LHCN-M2 (cell line): ENCODE results near the gene MKRN2. TPM values are rescaled to one million over a fixed set of nuclear protein-coding genes. Genes with fewer than 3 reads are reported as not detected.
"Not testable (repeated sequence)": the region's sequence is repeated elsewhere in the genome, so short reads cannot be mapped to it uniquely, and the experiment has no call there.

Experiments
- DNase-seq: peaks from one replicate; pipeline ENCODE4 v3.0.0-alpha.2; 2012; ENCODE audit warnings: low read depth
- total RNA-seq: library from RNA; depleted of rRNA; stranded (reverse); fragments of >200 nt; gene quantifications from 2 replicates; pipeline ENCODE4 v1.2.3, GENCODE V29; 2014

MKRN2 gene
- total RNA-seq, 1 experiment from 2014 or later, result 49.9 TPM

DNA sequence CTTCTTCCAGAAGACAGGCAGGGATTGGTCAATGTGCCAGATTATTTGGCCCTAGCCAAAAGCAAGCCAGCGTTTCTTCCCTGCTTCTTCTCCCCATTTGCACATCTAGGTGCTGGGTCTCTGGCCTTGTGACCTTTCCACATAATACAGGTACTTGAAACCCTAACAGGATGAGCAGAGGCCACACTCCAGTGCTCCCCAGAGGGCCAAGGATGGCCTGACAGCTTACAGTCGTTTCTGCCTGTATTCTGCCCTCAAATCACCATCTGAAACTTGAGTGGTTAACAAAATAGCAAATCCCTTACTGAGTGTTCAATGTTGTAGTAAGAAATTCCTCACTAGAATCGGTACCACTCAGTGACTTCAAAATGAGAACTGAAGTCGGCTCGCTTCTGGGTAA is 29.1 kb downstream of the MKRN2 start:
- DNase-seq, result no peak

DNA sequence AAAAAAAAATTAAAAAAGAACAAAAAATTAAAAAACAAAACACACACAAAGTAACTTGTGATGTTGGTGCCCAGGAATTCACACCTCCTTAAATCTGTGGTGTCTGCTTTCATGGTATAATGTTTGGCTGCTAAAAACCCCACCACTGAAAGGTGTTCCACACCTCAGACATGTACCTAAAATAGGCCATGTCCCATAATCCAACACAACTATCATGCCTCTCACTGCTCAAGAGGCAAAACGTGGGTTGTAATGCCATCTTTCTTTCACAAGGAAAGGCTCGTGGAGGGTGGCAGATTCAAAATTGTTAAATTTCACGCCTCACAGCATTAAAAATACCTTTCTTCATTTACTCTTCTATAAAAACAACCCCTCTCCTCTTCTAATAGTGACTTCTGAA is 29.5 kb downstream of the MKRN2 start:
- no peak for DNase-seq

DNA sequence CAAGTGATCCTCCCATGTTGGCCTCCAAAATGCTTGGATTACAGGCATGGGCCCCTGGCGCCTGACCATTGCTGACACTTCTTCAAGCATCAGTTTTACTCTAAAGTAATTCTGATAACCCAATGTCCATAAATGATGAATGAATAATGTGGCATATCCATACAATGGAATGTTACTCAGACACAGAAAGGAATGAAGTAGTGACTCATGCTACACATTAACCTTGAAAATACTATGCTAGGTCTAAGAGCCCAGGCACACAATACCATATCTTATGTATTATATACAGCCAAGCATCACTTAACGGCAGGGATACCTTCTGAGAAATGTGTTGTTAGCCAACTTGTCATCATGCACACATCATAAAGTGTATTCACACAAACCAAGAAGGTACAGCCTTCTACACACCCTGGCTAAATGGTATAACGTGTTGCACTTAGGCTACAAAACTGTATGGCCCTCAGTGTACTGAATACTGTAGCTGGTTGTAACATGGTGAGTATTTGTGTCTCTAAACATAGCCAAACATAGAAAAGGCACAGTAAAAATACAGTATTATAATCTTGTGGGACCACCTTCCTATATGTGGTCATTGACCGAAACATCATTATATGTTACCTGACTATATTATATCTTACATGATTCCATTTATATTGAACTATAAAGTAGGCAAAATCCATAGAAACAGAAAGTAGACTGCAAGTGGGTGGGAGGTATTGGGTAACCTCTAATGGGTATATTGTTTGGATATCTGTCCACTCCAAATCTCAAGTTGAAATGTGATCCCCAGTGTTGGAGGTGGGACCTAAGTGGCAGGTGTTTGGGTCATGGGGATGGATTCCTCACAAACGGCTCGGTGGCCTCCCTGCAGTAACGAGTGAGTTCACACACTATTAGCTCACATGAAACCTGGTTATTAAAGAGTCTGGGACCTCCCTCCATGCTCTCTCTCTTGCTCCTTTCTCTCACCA is 31.4 kb downstream of the MKRN2 start:
- DNase-seq, result no peak

DNA sequence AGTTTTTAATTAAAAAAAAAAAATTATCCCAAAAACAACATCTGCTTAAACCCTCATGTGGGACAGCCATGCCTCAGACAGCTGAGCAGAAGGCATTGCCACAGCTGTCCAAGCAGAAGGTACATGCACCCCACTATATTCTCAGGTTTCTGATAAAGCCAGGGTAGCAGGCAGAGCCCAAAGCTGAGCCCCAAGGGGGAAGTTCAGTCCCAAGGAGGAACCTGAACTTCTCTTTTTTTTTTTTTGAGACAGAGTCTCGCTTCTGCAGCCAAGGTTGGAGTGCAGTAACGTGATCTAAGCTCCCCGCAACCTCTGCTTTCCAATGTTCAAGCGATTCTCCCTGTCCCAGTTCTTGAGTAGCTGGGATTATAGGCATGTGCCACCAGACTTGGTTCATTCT is 33.2 kb downstream of the MKRN2 start:
- no peak for DNase-seq

DNA sequence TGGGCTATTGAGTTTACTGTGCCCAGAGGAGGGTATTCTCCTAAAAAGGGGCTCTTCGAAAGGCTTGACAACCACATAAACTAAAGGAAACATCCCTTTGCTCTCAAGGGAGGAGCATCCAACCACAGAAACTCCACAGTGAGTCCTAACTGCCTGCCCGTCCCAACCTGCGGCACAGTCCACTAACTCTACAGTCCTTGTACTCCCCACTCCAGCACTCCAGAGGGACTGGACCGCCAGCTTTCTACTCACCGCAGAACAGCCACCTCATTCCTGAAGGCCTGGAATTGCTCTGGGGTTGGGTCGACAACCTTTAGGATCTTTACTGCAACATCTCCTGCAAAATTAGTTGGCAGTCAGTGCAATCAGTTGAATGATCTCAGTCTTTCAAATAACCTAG is 34.6 kb downstream of the MKRN2 start:
- DNase-seq, result no peak

DNA sequence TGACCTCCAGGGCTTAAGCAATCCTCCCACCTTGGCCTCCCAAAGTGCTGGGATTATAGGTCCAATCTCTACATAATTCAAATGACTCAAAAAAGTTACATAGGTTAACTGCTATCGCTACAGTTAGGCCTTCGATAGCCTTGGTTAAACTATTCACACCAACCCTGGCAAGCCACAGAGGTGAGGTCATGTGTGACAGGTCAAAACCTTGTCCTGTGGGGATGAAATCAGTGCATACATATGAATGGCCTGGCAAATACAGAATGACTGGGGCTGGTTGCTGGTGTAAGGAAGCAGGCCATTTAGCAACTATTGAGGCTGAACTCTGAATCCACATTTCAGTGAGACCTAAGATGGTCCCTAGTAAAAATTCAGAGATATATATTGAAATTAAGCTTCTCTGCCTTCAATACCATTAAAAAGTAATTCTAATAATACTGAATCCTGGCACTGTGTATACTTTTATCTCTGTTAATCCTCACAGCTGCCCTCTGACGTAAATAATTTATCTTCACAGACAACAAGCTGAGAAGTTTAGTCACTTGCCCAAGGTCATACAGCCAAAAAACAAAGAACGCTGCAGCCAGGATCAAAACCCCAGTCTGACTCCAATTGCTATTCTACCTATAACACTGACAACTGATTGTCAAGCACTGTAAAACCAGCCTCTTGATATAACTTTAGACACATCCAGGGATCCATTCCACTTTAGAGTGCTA is 35.3 kb downstream of the MKRN2 start:
- no peak for DNase-seq

DNA sequence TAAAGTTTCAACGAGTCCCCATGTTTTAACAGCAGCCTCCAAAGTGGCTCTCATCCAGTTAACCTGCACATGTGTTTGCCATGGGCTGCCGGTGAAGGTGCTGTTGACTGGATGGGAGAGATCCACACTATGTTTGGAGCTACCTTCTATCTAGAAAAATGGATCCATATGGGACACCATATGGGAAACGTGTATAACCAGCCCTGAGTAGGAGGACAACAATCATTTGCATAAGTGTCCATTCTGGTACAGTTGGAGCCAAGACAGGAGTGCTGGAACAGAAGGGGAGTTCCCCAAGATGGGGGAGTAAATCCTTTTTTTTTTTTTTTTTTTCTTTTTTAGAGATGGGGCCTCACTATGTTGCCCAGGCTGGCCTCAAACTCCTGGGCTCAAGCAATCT is 36.6 kb downstream of the MKRN2 start:
- DNase-seq, result no peak

DNA sequence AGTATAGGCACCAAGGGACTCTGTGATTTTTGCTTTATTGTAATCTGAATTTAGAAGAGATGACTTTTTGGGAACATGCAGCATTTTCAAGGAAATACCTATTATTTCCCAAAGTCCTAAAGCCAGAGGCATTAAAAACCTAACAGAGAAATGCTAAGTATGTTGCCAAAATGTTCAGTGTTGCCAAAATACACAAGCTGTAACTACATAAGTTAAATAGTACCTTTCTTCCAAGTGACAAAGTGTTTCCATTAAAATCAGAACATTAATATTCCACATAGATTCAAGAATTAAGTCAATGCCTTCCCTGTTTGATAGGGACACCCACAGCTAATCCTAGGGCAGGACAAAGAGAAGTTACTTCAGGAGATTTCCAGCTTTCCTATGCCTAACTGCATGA is 42.0 kb downstream of the MKRN2 start:
- no peak for DNase-seq

DNA sequence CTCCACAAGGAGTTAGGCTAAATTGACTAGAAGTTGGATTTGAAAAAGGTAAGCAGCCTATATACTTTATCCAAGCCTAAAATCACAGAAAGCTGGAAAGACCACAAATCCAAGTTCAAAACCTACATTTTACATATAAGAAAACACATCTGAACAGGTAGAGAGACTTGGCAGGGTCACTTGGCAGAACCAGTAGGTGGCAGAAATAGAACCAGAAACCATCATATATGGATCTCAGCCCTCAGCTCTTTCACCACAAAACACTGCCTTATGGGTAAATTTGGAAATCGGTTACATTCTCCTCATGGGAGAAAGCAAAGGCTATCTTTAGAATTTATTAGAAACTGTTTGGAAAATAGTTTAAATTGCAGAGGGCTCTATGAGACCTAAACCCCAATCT is 44.2 kb downstream of the MKRN2 start:
- no peak for DNase-seq

DNA sequence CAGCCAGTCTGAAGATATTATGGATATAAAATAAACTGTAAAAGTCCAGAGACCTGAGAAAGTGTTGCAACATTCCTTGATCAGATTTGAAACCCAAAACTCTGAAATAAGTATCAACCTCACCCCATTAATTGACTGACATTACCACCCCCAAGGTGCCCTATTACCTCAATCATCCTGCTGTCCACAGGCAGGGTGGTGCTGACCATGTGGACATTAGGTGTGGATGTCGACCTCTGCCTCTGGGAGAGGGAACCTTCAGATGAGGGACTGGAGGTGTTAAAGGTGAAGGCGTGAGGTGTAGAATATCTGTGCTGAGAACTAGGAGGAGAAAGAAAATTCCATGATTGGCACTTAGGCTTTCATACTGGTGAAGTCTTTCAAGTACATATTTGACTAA is 47.1 kb downstream of the MKRN2 start:
- no peak for DNase-seq

DNA sequence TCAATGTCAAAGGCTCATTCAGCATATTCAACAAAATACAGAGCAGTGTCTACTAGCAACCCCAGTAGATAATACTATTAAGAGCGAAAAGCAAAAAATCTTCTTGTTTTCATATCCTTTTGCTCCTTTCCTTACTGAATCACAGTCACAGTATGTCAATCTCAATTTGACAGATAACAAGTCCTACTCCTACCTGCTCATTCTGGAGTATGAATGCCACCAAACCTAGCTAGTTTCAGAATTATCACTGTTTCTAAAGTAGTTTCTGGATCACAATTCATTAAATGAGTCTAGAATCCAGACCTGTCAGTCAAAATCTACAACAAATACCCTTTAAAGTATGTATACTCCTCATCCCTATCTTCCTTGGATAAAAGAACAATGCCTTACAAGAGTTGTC is 51.5 kb downstream of the MKRN2 start:
- DNase-seq, result no peak

DNA sequence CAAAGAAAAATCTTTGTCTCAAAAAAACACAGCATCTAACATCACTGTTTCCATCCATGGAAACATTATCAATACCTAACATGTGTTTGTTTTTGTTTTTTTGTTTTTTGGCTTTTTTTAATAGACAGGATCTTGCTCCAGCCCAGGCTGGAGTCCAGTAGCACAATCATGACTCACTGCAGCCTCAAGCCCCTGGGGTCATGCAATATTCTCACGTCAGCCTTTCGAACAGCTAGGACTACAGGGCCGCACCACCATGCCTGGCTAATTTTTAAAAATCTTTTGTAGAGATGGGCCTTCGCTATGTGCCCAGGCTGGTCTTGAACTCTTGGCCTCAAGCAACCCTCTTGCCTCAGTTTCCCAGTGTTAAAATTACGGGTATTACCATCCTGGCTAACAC is 54.2 kb downstream of the MKRN2 start:
- no peak for DNase-seq

DNA sequence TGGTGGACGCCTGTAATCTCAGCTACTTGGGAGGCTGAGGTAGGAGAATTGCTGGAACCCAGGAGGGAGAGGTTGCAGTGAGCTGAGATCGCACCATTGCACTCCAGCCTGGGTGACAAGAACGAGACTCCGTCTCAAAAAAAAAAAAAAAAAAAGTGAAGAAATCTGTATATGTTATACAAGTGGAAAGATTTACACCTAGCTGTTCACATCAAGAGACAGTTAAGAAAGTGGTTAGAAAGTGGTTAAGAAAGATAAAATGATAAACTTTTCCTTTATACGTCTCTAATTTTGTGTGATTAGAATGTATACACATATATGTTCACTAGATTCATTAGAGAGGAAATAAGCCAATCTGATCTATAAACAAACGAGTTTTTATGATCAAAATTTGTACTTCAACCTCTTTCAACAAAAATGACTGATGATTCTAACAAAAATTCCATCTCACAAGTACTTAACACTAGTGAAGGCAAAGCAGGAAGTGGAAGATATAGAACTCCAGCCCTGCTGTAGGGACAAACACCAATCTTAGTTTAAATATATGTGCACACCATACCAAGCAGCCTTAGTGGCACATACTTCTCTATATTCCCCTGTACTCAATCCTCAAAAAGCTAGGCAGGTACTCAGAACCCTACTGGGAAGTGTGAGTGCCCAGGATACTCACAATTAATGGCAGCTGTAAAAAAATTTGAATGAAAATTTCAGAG is 55.8 kb downstream of the MKRN2 start:
- DNase-seq, result no peak

DNA sequence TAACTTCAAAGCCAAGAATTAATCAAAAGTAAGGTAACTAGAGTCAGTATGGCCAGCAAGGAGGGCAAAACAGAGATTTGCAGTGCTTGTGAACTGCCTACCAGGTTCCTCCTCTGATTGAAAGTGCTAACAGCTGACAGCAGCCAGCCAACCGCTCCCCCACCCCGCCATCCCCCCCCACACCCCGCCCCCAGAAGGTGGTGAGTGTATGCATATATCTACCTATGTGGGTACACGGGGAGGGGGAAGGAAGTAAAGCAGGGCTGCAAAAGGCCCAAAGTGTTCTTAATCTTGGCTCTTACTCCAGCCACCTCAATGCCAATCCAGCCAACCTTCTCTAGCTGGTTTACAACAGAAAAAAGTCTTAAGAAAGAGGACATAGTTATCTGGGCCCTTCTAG is 56.4 kb downstream of the MKRN2 start:
- no peak for DNase-seq

DNA sequence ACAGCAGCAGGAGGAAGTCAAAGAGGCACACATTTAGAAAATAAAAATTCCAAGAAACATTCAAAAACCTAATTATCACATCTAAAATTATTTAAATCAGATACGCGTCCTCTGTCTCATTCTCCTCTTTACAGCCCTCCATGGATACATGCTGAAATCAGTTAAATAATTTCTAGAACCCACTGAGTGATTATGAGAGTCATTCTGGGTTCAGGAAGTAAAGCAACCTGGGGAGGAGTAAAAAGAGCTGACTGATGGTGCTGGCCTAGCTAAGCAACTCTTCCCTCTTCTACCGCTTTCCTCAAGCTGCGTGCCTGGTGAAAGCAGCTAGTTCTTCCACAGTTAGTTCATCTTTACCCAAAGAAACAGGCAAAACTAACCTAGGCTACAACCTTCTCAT is 58.4 kb downstream of the MKRN2 start:
- DNase-seq, result no peak

DNA sequence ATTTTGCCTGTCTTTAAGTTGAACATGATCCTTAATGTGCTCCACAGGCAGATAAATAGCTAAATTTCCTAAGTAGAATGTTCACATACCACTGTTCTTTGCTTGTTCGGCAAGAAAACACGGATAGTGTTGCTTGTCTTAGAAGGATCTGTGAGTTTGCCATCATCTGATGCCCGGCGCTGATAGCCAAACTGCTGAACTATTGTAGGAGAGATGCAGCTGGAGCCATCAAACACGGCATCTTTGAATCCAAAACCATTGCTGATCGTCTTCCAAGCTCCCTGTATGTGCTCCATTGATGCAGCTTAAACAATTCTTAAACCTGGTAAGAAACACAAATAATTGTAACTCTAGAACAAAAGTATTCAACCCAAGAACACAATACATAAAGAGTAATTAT is 61.5 kb downstream of the MKRN2 start:
- DNase-seq, result no peak

DNA sequence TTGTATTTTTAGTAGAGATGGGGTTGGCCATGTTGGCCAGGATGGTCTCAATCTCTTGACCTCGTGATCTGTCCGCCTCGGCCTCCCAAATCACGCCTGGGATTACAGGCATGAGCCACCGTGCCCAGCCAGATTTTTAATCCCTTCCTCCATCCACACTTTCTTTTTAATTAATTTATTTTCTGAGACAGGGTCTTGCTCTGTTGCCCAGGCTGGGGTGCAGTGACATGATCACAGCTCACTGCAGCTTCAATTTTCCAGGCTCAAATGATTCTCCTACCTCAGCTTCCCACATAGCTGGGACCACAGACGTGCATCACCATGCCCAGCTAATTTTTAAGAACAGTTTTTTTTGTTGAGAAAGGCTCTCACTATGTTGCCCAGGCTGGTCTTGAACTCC is 63.4 kb downstream of the MKRN2 start:
- no peak for DNase-seq

DNA sequence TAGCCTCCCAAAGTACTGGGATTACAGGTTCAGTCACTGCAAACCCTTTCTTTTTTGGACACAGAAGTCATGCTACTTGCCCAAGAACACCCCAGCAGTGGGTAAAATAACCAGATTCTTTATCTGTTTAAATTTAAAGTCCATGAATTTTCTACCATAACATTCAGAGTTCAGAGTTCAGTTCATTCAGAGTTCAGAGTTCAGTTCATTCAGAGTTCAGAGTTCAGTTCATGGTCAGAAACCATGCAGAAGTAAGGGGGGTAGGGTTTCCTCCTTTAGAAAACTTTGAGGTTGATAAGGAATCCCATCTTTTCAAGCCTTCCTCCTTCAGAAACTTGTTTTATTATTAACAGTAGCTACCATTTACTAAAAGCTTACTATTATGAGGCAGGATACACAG is 63.8 kb downstream of the MKRN2 start:
- DNase-seq, result no peak

DNA sequence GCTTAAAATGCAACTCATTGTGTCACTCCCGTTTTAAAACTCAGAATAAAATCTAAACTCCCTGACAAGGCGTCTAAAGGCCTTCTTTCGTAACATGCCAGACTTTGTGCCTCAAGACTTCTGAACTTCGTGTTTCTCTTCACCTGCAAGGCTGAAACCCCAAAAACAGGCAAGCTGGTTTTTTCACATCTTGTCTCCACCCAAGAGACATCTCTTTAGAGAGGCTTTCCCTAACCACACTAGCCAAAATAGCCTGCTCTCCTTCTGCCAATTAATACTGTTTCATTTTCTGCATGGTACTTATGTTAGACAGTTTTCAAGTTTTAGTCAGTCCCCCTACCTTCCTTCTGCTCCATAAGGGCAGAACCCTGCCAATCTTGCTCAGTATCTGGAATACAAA is 65.4 kb downstream of the MKRN2 start:
- DNase-seq, result no peak

DNA sequence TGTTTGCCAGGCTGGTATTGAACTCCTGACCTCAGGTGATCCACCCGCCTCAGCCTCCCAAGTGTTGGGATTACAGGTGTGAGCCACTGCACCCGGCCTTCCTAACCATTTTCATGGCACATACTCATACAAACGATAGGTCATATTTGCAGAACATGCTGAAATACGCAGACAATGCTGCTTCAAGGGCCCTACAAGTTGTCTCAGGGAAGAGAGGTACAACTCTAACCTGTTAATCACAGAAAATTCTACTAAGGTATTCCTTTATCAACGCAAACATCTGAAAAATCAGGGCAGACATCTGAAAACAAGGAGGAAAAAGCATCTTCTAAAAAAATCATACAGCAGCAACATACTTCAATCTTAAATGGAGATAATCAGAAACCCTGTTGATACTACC is 67.2 kb downstream of the MKRN2 start:
- no peak for DNase-seq

DNA sequence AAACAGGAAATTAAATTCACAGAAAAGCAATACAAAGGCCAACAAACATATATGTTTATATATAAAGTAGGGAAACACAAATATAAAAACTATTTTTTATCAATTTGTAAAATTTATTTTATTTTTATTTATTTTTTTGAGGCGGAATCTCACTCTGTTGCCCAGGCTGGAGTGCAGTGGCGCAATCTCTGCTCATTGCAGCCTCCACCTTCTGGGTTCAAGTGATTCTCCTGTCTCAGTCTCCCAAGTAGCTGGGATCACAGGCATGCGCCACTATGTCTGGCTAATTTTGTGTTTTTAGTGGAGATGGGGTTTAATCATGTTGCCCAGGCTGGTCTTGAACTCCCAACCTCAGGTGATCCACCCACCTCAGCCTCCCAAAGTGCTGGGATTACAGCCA is 68.1 kb downstream of the MKRN2 start:
- not testable (repeated sequence) for DNase-seq

DNA sequence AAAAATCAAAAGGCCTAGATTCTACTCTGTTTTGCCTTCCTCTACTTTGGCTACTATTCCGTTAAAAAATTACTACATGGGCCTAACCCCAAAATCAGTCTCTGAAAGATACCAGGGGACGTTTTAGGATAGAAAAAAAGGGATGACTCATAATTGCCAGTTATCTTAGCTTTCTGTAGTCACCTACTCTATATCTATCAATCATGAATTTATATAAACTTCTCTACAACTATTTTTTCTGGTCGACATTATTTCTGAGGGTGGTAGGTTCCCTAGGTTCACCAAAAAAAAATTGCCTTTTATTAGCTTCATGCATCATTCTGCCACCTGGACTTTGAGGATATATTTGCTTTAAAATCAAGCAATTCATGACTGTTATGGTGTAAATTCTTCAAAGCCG is 70.5 kb downstream of the MKRN2 start:
- DNase-seq, result no peak
